HG03280 (cell line): ENCODE measurements around the gene PYGO2.
"Not testable (repeated sequence)": the region's sequence is repeated elsewhere in the genome, so short reads cannot be mapped to it uniquely, and the experiment has no call there.

Experiments used
- ATAC-seq: cut with Tn5 transposase; IDR thresholded peaks from one replicate; pipeline ENCODE4 v1.9.1; 2021; ENCODE audit warnings: mild to moderate bottlenecking, moderate library complexity; ENCODE audit not compliant: unreplicated experiment

Gene PYGO2

DNA sequence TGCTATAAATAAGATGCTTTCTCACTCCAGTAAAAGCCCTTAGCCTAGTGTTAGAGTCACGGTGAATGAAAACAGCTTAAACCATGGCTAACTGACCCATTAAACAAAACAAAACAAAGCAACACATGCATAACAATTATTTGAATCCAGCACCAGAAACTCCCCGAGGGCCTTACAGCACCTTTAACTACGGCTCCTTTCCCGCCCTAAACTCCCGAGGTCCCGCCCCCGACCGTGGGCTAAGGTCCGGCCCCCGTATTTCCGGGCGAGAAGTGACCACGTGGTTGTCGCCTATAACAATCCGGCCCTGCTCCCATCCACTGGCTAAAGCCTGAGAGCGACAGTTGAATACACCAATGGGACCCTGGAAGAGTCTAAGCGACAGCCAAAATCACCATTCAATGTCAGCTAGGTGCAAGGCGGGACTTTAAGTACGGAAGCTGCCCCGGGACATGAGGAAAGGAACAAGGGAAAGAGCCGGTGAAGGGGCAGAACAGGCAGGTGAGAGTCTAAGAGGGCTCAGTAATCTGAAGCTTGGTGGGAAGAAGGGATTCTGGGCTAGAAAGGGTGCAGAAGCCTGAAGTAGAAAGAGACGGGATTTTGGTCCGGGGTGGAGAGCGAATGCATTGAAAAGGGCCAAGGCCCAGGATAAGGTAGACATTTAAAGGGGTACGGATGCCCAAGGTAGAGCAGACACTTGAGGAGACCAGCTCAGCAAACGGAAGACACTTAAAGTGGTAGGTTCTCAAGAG is 21.5 kb upstream of the PYGO2 start, which contains the start of gene FLAD1:
Gene FLAD1 (plus strand): TSS at position 448 of the 752 bp plus-strand sequence. CDS start 351 bp downstream, outside the sequence.
- peak; percentile 98 for ATAC-seq

DNA sequence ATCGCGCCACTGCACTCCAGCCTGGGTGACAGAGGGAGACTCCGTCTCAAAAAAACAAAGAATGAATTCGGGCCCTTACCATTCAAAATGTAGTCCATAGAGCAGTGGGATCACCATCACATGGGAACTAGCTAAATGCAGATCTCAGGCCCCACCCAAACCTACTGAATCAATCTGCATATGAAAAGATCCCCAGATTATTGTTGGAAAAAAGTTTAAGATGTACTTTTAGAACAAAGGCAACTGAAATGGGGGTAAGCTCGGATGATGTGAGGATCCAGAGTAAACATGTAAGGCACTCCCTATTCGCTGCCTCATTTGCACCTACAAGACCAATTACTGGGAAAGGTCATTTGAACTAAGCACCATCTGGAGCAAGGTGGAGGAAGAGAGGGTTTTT is 20.8 kb upstream of the PYGO2 start:
- no peak for ATAC-seq

DNA sequence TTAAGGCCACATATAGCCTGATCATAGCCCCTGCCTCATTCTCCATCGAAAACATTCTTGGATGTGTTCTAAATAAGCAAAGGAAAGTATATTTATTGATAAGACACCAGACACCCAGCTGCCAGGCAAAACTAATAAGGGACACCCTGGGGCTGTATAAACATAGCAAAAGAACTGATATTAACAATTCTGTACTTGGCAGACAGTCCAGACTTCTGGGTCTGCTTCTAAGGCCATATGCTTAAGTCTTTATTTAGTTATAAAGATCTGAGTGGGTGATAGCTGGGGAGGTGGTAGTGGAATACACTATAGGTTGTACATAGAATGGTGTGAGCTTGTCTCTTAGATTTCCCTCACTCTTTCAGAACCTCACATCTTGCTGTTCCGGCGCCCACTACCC is 16.8 kb upstream of the PYGO2 start:
- ATAC-seq = no peak

DNA sequence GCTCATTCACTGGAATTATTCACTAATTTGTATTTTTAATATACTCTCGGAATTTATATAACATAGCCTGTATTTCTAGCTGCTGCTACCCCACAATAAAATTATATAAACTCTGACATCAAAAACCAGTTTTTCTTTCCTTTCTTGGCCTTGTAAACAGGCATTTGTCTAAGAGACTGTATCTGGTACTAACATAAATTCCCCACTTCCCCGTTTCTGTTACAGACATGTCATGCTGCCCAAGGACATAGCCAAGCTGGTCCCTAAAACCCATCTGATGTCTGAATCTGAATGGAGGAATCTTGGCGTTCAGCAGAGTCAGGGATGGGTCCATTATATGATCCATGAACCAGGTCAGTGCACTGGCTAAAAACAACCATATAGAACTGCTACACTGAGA is 16.2 kb upstream of the PYGO2 start:
- ATAC-seq = not testable (repeated sequence)

DNA sequence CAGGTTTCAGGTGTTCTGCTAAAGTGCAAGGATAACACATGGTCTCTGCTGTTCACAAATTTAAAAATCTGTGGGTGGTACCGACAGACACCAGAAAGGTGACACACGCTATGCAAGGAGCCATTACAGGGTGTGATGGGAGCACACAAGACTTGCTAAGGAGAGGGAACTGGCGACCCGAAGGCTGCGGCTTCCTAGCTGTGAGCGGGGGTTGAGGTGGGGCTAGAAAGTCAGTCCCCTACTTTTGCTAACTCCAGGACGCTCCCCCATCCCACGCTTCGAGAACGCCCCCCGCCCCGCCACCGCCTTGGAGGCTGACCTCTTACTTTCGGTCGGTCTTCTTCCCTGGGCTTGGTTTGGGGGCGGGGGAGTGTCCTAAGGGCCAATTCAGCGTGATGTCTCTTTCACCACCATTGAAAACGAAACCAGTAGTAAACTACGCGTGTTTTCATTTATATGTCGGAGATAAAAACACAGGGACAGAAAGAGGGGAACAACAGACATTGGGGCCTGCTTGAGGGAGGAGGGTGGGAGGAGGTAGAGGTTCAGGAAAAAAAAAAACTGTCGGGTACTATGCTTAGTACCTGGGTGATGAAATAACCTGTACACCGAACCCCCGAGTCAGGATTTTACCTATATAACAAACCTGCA is 14.0 kb upstream of the PYGO2 start:
- ATAC-seq = no peak

DNA sequence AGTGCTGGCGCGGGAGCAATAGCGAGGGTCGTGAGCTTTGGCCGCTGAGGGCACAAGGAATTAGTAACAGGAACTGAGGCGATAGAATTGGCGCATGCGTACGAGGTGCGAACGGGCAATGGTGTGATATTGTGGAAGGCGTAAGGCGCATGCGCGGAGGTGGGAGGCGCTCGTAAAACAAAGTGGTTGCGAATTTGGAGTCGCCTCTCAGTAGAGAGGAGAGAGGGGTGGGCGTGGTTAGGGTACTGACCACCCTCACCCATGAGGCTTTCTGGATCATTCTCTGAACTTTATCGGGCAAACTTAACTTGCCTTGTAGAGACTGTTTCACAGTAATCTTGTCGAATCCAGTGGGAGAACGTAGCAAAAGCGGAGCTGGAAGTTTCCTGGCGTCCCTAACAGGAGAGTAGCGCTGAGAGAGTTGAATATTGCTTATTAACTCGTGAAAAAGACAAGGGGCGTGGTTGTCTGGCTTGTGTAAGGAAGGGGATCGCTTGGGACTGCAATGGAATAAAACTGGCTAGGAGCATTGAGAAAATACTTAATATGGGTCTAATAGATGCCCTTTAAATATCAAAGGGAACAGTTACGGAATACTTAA is 13.3 kb upstream of the PYGO2 start:
- peak; percentile 53 for ATAC-seq

DNA sequence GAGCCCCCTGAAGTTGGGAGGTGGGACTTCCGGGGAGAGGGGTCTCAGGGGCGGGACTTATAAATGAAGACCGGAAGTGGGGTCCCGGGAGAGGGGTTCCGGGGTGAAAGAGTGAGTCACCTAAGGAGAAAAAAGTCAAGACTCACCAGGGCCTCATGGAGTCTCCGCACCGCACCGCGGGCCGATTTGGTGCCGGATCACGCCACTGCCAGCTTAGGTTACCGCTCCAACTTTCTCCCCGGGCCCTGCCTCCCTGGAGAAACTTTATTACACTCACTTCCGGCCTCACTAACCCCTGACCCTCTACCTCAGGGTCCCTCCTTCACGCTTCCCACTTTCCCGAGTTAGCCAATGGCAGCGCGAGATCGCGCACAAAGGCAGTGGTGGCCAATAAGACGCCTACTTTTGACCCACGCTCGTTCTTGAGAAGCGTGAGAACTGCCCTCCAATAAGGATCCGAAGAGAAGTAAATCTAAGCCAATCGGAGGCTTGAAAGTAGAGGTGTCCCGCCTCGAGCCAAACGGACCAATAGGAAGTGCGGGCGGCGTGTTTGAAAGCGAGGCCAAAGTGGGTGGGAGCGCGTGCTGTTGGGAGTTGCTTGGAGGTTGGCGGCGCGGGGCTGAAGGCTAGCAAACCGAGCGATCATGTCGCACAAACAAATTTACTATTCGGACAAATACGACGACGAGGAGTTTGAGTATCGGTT is 12.7 kb upstream of the PYGO2 start, which contains the start of gene CKS1B:
Gene CKS1B (plus strand): TSS at position 580 of the 706 bp plus-strand sequence. CDS start 65 bp downstream, at position 645.
- ATAC-seq = peak; percentile 76

DNA sequence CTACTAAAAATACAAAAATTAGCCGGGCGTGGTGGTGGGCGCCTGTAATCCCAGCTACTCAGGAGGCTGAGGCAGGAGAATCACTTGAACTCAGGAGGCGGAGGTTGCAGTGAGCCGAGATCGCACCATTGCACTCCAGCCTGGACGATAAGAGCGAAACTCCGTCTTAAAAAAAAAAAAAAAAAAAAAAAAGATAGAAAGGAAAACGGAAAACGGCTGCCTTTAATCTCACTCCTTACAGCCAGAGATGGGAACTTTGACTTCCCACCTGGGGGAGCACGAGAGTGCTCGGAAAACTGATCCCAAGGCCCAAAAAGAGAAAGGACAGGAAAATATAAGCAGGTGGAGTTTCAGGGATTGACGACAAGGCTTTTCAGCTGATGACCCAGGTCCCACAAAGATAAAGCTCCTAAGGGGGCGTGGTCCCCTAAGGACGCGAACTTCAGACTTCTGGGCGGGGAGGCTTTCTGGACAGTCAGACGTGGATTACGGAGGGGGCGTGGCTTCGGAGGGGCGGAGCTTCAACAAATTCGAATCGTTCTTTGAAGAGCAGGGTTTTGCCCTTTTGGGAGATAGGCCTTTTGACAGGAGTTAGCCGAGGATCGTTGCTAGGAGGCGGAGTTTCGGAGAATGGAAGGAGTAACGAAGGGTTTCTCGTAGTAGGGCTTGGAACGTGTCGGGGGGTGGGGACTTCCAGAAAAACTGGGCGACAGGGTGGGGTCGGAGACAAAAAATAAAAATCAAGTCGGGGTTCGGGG is 11.9 kb upstream of the PYGO2 start:
- ATAC-seq = no peak

DNA sequence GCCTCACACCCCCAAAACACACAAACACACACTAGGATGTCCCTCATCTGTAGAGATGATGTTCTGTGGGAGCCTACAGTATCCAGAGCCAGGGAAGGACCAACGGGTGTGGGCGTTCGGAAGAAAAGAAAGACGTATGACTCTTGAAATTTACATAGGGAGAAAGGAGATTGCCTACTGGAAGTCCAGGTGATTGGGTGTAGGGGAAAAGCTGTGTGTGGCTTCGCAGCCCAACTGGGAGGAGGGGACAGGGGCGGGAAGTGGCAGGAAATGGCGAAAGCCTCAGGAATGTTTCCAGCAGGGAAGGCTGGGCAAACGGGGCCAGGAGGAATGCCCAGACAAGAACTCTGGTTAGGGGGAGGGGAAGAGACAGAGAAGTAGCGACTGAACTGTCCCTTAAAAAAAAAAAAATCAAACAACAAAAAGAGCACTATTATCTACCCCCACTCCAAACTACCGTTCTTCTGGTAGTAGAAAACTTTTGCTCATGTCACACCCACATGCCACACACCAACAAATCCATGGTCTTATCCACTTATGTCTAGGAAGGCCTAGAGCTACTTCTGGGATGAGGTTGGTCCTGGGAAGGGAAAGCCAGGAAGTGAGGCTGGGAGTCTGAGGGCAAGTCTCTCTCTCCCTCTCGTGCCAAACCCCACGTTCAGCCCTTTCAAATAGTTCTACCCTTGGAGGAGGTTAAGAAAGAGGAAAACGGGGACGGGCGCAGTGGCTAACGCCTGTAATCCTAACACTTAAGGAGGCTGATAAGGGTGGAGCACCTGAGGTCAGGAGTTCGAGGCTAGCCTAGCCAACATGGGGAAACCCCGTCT is 11.1 kb upstream of the PYGO2 start:
- ATAC-seq = no peak

DNA sequence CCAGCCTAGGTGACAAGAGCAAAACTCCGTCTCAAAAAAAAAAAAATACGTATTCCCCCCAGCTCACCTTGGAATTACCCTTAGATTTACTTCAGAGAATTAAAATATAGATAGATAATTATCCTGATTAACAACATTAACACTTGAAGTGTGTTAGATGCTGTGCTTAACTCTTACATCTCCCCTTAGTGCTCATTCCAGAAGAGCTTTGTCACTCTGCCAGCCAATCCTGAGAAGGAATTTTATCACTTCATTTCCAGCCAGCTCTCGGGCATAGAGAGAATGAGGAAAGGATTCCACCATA is 10.6 kb upstream of the PYGO2 start:
- no peak for ATAC-seq

DNA sequence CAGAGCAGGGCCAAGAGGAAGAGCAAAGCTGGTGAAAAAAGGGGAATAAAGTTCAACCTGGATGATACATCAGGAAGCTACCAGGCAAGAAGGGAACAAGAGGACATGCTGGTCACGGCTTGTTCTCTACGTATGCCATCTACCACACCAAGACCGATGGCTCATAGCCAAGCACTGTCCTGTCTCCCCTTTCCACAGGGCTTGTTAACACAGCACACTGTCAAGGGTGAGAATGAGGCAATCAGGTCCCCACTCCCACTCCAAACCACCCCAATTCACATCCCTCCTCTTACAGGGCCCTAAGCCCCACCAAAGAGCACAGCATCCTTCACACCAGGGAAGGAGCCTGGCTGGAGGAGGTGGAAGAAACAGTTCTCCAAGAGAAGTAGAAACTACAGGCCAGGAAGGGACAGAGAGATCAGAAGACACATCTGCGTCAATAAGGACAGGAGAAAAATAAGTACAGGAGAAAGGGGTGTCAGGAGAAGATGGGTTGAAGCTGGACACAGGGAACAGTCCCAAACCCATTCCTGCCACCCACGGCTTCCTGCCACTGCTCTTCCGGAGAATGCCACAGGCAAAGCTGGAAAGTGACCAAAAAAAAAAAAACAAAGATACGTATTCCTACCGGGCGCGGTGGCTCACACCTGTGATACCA is 9.9 kb upstream of the PYGO2 start:
- no peak for ATAC-seq

DNA sequence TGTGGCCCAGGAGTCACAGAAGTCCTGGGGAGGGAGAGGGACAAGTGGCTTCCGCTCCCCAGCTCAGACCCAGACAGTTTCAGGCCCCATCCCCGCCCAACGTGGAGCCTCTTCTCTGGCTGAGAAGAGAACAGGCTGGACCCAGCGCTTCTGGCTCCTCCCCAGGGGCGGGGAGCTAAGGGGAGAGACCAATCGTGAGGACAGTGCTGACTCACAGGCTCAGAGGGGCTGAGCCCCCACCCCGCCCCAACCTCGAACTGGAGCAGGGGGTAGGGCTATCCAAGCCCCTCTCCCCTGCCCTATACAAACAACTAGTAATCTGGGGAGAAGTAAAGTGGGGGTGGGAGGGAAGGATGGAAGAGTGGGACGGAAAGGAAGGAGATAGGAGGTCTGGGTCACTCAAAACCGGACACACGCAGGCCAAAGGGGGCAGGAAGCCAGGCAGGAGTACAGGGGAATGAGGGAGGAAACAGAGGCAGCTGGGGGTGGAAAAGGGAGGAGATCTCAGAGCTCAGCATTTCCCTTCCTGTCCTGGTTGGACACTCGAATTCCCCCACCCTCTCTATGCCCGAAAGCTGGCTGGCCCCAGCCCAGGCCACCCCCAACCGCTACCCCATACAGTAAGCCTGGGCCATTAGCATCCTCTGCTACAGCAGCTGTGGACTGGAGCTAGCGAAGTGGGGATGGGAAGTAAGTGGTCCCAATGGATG is 9.2 kb upstream of the PYGO2 start, which contains the start of gene SHC1:
Gene SHC1 (minus strand): TSS at position 117 of the 710 bp plus-strand sequence. CDS start 221 bp downstream, outside the sequence.
- ATAC-seq = no peak

DNA sequence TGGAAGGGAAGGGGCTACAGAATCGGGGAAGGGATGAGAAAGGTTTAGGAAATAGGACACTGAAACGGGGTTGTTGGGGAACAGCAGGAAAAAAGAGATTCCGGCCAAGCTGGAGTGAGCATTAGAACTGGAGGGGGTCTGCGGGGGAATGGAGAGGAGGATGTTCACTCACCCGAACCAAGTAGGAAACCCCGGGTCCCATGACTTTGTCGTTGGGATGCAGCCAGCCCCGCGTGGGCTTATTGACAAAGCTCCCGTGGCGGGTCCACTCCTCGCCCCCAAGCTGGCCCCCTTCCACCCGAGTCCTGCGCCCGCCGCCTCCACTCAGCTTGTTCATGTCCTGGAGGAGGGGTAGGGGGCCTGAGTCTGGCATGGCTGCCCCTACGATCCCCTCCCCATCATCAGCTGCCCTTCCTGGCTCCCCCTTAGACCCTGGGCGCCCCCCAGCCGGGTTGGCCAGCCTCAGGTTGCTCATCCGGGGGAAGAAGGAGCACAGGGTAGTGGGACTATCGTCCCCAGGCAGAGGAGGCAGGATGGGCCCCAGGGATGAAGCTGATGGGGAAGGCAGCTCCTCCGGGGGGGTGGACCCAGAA is 8.4 kb upstream of the PYGO2 start:
- no peak for ATAC-seq

DNA sequence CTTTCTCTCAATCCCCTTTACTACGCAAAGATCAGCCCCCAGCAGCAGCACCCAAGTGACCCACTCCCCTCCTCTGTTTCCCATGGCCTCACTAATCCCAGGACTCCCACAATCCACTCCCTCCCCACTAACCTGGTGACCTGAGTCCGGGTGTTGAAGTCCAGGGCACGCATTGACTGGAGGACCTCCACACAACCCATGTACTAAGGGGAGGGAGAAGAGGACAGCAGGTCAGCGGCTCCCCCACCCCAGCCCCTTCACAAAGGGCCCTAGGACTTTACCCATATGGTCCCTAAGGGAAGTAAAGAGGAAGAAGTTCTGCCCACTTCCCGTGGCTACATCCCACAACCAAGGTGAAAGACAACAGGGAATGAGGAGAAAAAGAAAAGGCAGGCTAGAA is 7.7 kb upstream of the PYGO2 start:
- ATAC-seq = no peak

DNA sequence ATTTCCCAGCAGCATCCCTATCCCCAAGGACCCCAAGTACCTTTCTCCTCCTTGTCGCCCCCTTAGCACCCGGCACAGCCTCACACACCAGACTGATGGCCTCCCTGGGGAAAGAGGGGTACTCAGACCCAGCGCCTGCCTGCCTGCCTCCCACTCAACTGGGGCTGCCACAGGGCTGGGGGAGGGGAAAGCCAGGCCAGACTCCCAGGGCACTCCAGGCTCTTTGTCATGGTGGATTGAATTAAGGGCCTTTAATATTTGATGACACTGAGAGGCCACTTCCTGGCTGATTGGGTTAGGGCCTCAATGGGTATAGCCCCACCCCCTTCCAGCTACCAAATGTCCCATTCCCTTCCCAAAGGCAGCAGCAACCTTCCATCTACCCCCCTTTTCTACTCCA is 7.1 kb upstream of the PYGO2 start:
- ATAC-seq = no peak

DNA sequence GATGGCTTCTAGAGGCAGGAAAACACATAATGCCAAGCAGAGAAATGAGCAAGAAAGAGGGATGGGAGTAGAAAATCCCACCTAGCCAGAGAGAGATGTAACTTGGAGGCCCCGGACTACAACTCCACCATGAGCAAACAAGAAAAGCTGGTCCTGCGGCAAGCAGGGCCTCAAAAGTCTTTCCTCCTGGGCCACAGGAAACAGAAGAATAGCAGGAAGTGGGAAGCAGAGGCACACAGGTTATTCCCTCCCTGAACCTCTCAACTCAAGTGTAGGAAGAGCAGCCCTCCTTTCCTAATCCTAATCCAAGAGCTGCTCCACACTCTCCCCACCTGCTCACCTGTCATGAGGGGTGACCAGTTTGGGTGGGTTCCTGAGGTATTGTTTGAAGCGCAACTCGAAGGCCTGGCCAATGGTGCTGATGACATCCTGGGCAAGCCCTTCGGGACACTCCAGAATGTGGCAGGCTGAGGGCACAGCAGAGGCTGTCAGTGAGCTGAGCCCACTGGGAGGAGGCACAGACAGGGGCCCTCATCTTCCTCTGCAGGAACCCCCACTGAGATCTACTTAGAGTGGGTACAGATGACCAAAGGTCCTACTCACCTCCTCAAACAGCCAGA is 5.9 kb upstream of the PYGO2 start:
- ATAC-seq = no peak

DNA sequence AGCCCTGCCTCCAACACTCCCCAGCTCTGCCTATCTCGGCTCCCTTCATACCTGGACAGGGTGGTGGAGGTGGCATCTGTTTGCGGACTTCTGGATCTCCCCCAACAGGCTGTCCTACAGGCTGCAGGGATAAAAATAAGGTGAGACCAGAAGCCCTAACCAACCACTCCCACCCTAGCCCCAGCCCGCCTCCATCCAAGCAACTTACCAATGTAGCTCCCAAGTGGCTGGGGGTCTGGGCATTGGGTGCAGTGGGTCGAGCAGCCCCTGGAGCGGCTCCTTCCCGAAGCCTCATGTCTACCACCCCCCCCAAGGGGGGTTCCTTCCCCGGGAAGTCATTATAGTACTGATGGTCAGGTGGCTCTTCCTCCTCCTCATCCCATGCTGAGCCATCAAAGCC is 4.5 kb upstream of the PYGO2 start:
- no peak for ATAC-seq

DNA sequence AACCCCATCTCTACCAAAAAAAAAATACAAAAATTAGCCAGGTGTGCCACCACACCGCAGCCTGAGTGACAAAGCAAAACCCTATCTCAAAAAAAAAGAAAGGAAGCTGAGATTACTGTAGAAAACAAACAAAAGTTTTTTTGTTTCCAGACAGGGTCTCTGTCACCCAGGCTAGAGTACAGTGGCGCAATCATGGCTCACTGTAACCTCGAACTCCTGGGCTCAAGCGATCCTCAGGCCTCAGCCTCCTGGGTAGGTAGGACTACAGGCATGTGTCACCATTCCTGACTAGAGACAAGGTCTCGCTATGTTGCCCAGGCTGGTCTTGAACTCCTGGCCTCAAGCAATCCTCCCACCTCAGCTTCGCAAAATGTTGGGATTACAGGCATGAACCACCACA is 2.8 kb upstream of the PYGO2 start:
- ATAC-seq = no peak
